LoVo (cell line): Measurements from ENCODE around the gene PPP1R27.
A peak's percentile ranks its signal among the peaks of the same experiment; 100 is the strongest.
"Not testable (repeated sequence)": the region's sequence is repeated elsewhere in the genome, so short reads cannot be mapped to it uniquely, and the experiment has no call there.

Experiments used
- DNase-seq: peaks from one replicate; pipeline ENCODE4 v3.0.0-alpha.2; 2016; ENCODE audit warnings: low spot score

Gene PPP1R27

GRCh38 chr17:81840826-81841778 lies 6.3 kb upstream of the PPP1R27 start:
- no peak for DNase-seq

GRCh38 chr17:81840059-81840458 lies 5.2 kb upstream of the PPP1R27 start:
- not testable (repeated sequence) for DNase-seq

DNA sequence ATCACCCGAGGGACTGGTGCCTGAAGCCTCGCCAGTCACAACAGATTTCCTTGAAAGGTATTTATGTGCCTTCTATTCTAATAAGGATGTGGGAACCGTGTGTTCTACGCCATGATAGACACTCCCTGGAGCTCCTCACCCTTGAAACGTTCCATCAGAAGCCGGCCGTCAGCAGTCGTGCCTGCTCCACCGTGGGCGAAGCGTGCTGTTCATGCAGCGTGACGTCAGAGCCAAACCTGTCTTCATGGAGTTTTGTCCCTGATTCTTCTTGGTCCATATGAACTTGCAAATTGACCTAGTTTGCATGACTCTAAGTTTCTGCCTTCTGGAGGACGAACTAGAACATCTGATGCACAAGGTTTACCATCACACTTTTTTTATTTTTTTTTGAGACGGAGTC lies 4.5 kb upstream of the PPP1R27 start:
- DNase-seq: no peak

- DNase-seq: no peak
Measured at GRCh38 chr17:81838753-81839255, 4.0 kb upstream of the PPP1R27 start.

GRCh38 chr17:81837641-81838040 lies 2.8 kb upstream of the PPP1R27 start:
- no peak for DNase-seq

GRCh38 chr17:81833921-81834830 lies 674 bp downstream of the PPP1R27 start:
- no peak for DNase-seq

DNA sequence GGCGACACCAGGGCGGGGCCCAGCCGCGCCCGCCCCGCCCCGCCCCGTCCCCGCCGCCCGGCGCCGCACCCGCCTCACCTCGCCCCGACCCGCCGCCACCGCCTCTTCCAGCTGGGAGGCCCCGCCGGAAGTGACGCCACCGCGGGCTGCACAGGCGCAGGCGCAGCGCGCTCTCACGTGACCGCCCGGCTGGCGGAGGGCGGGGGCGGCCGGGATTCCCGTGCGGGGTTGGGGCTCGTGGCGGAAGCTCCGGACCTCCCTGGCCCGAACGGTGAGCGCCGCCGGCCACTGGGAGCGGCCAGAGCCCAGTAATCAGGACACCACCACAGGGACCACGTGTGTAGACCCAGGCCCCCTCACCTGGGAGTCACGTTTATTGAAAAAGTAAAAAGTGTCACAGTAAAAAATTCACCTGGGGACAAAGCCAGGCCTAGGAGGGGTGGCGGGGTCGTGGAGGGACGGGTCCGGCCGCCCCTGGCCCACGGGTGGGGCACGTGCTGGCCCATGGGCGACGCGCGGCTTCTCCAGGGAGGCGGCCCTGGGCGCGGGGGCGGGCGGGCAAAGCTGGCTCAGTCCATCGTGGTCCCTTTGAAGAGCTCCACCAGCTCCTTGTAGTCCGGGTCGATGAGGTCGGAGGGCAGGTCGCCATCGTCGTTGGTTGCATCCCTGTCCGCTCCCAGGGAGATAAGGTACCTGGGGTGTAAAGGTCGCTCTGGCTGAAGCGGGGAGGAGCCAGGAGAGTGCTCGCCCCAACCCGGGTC lies 1.5 kb downstream of the PPP1R27 start, which contains the start of gene MCRIP1:
Gene MCRIP1 (minus strand): TSS at position 132 of the 761 bp plus-strand sequence. CDS start 8,785 bp downstream, outside the sequence.
- peak; percentile 94 for DNase-seq

DNA sequence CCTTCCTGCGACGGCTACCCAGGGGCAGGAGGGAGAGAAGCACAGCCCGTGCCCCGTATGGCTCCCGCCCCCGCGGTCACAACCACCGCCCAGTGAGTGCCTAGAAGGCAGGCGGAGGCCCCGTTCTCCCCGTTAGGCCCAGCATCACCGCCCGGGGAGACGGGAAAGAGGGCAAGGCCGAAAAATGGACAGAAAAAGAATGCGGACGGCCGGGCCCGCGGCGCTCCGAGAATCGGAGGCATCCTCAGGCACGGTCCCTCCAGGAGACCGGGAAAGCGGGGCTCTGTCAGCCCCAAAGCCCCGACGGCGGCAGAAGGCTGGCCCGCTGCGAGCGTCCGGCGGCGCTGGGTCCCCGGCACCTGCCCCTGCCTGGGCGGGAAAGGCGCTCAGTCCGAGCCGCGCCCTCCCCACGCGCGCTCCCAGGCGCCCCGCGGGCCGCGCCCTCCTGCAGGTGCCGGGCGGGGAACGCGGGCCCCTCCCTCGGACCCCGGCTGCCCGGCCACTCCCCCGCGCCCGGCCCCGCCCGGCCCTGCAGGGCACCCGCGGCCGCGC lies 2.2 kb downstream of the PPP1R27 start:
- DNase-seq: no peak

DNA sequence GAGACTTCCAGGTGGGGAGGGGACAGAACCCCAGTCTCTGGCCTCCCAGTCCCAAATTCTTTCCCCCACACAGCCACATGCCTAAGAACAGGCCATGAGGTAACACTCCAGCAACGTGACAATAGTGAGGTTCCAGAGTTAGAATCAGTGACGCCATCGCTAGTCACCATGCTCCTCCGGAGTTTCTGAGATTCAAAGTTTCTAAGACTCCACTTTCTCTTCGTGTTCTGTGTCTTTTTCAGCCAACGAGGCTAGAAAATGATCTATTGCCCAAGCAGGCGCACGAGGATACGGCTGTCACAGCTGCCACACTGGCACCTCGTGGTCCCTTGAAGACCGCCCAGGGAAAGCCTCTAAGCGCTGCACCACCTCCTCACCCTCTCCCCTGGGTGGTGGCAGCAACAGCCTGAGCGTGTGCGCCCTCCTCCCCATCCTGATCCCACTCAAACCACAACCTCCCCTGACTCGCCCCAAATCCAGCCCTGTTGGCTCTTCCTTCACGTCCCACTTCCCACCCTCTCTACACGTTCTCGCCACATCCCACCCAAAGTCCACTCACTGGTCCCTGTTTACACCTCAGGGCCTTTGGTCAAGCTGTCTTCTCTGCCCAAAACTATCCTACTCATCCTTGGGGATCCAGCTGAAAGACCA lies 2.8 kb downstream of the PPP1R27 start:
- DNase-seq: no peak

- no peak for DNase-seq
Measured at GRCh38 chr17:81831563-81831956, 3.3 kb downstream of the PPP1R27 start.

- no peak for DNase-seq
Measured at GRCh38 chr17:81829858-81830257, 5.0 kb downstream of the PPP1R27 start.

GRCh38 chr17:81828656-81829055 lies 6.2 kb downstream of the PPP1R27 start:
- DNase-seq: no peak

DNA sequence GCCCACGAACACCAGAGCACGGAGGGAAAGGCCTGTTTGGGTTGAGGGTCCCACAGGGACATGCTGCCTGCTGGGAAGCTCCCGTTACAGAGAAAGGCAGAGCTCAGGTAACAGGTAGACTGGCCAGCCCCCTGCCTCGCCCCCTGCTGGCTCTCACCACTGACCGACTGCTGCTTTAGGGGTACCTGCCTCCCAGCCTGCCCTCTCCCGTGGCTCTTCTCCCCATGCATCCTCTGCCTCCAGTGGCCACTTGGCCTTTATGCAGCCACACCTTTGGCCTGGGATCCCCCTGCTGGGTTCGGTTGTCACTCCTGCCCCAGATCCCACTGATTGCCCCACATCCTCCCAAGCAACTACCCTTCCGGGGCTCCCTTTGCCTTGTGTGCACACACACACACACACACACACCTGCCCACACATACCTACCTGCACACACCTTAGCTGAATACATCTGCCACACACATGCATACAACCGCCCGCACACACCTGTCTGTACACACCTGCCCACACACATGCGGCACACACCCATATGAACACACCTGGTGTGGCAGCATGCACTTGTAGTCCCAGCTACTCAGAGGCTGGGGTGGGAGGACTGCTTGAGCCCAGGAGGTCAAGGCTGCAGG lies 8.9 kb downstream of the PPP1R27 start:
- no peak for DNase-seq

GRCh38 chr17:81824595-81824994 lies 10.3 kb downstream of the PPP1R27 start:
- no peak for DNase-seq

- no peak for DNase-seq
Measured at GRCh38 chr17:81823820-81824550, 10.9 kb downstream of the PPP1R27 start.

GRCh38 chr17:81822996-81823819 lies 11.6 kb downstream of the PPP1R27 start:
- DNase-seq: no peak

- no peak for DNase-seq
Measured at GRCh38 chr17:81822312-81822637, 12.6 kb downstream of the PPP1R27 start.

DNA sequence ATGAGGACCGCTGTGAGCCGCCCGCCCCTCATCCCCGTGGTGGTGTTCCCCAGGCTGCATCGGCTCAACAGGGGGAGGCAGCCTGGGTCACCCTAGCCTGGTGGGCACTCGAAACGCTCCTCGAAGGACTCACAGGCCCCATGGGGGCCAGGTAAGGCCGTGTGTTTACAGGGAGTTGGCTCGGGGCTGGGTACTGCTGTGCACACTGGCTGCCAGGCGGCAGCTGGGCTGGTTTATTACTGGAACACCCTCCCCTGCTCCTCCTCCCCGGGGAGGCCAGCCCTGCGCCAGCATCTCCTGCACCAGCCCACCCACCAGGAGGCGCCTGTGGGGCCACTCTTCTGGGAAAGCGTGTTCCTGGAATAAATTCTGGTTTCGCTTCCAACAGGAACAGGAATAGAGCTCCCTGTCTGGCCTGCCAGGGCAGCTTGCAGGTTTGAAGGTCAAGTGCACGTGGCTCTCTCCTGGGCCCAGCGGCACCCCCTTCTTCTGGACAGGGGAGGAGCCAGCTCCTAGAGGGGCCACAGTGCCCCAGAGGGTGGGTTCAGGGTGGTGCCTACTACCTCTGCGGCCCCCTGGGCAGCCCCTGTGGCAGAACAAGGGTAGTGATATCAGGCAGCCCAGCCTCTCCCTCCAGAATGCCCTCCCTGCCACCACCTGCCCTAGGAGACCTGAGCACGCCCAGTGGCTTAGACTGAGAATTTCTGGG lies 13.1 kb downstream of the PPP1R27 start:
- DNase-seq: peak; percentile 49
